GM18507 (cell line): Measurements from ENCODE around the gene BTK.

Experiments used
- DNase-seq: peaks from one replicate; pipeline ENCODE4 v3.0.0; 2011; ENCODE audit warnings: low read depth; ENCODE audit not compliant: insufficient read length; ENCODE audit errors: extremely low spot score
- FAIRE-seq: peaks from 2 replicates; lab custom pipeline; 2011; peaks lifted over from hg19 to GRCh38; lab: Jason Lieb, UNC

Gene BTK

DNA sequence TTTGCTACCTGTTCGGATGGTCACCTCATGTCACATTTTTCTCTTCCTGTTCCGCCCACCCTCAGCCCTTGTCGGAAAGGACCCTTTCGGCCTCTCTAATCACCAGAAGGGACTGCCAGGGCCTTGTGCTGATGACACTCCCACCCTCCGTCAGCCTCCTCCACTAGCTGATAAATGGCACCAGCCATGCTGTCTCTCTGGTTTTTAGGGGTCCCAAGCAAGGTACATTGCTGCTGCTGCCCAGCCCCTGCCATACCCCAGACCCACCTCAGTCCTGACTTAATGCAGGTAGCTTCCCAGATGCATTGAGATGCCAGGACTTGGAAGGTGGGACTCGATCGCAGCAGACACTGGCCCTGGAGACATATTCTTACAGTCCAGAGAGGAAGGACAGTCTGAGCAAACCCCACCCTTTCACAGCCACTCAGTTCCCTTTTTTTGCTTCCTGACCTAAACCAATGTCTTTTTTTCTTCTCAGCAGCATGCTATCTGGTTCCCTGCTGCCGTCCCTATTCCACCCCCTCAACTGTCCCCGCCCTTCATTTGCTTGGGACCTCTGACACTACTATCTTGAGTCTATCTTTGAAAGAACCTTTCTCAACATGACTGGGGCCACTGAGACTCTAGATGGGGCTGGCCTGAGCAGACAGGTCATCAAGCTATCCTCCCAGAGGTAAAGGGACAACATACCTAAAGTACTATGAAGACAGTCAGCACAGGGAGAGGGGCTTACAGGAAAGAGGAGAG lies at the start of gene BTK:
TSS of gene BTK (minus strand) at position 397 of the 747 bp plus-strand sequence. CDS start 10,907 bp downstream, outside the sequence.
- peak; percentile 98 for FAIRE-seq
- no peak for DNase-seq

- FAIRE-seq (peak; percentile 91), DNase-seq (no peak)
These were observed 44.6 kb upstream of the BTK start for GRCh38 chrX:101430457-101431078.

DNA sequence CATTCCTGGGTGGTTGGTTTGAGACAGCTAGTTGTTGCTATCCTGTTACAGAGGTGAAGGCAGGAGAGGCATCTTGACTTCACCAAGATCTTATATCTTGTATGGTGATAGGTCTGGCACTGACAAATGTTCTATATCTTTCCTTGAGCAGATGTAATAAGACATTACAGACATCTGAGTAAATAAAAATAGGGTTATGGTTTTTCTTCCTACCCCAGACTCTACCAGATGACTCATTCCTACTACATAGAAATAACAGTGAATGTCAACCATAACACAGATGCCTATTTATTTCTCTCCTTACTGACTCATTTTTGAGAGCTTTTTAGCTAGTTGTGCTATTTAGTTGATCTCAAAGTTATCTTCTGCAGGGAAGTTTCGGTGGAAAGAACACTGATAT lies 43.9 kb upstream of the BTK start:
- no peak for FAIRE-seq
- no peak for DNase-seq

GRCh38 chrX:101427954-101428353 lies 42.0 kb upstream of the BTK start:
- DNase-seq (no peak), FAIRE-seq (no peak)

DNA sequence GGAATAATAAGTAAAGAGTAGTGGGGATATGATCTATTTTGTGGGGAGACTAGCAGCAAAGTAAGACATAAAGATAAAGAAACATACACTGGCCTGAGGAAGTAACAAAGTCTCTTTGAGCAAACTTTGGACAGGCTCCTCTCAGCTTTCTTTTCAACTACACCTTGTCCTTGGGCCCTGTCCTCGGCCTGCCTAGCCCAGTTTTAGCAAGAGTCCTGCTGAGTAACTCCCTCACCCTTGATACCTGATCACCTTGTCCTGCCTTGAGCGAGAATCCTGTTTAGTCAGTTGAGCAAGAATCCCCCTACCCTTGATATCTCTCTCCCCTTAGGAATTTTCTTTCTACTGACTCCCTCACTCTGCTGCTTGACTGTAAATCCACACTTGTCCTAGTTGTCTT lies 33.5 kb upstream of the BTK start:
- FAIRE-seq (no peak), DNase-seq (no peak)

- FAIRE-seq = peak; percentile 39
These were observed 32.2 kb upstream of the BTK start for GRCh38 chrX:101417981-101418841.

DNA sequence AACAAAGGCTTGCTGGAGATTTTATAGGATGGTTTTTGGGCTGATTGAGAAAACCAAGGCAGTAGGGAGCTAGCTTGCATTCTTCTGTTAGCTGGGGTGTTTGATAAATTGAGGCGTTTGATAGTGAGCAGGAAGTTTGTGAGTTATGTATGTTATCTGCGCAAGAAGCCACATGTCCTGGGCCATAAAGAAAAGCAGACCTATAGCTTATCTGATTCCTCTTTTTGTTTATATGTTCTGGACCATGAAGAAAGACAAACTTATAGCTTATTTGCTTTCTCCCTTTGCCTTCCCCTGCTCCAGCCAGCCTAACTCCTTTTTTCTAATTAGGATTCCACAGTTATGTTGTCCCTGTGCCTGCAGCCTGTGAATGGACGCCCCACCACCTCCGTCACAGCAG lies 31.2 kb upstream of the BTK start:
- no peak for FAIRE-seq
- DNase-seq = no peak

More at GRCh38 chrX:101417981-101418841, 32.2 kb upstream of the BTK start:
- DNase-seq = no peak

DNA sequence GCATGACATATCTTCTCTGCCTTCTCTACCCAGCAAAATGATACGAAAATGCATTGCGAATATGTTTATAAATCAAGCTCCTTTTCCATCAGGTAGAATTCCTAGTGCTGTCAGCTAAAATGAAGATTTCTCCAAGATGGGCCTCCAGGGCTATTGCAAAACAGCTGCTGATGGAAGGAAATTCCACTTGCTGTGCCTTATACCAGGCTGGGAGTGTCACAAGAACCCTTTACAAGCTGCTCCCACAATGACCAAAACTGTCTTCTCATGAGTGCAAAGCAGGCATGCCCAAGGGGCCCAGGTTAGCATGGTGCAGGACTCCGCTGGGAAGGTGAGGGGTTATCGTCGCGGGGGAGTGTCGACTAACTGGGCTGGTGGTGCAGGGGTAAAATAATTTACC lies 30.7 kb upstream of the BTK start:
- DNase-seq (no peak), FAIRE-seq (no peak)

GRCh38 chrX:101415180-101416145 lies 29.5 kb upstream of the BTK start:
- DNase-seq (no peak), FAIRE-seq (peak; percentile 63)

GRCh38 chrX:101411984-101412383 lies 26.0 kb upstream of the BTK start:
- FAIRE-seq (peak; percentile 33), DNase-seq (no peak)

DNA sequence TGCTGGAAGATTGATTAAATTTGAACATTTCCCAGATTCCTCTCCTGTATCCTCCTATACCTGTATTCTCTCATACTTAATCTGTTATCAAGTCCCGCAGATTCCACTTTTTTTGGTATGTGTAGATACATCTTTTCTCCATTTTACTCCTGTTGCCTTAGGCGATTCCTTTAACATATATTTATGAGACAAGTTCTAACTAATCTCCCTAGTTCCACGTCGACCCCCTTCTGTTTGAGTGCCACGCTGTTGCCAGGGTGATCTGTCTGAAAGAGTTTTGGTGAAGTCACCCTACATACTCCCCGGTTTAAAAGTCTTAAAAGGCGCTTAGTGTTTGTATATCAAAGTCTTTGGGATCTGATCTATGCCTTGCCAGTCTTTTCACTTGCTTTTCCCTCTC lies 24.5 kb upstream of the BTK start:
- FAIRE-seq = no peak

GRCh38 chrX:101409043-101409442 lies 23.1 kb upstream of the BTK start:
- DNase-seq = no peak

More for the DNA sequence above, 24.5 kb upstream of the BTK start:
- DNase-seq = no peak

GRCh38 chrX:101408532-101408841 lies 22.5 kb upstream of the BTK start:
- DNase-seq = no peak
- FAIRE-seq = no peak

More at GRCh38 chrX:101409043-101409442, 23.1 kb upstream of the BTK start:
- no peak for FAIRE-seq

DNA sequence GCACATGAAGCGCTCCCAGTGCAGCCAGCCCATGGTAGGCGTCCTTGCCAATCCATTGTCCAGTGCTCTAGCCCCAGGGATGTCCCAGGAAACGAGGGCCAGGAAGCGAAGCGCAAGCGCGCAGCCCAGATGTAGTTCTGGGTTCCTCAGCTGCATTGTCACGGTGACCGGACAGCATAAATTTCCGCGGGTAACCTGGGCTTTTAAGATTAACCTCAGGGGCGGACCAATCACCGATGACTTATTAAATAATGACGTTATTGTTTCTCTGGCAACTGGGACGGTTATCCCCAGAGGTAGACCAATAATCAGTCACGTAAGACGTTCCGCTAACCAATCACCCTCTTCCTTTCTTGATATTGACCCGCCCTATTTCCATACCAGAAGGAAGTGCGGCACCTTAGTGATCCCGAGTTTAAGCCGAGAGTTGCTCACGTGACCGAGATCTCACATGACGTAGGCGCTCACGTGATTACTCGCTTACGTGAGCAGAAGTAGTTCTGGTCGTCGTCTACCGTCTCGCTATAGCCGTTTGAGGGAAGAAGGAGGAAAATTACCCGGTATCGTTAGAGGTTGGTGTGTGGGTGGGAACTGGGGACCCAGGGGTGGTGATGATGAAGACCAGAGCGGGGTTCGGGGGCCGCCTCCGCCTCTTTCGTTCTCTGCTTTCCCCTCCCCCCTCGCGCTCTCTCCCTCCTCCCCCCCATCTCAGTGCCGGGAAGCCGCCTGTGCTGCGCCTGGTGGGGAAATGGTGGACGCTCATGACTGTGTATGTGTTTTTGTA lies 21.9 kb upstream of the BTK start, which contains the start of the genes GLA and HNRNPH2:
TSS of gene GLA (minus strand) at position 178 of the 784 bp plus-strand sequence. CDS start at position 156, 22 bp downstream.
TSS of gene HNRNPH2 (plus strand) at position 475 of the 784 bp plus-strand sequence. CDS start 3,767 bp downstream, outside the sequence.
- DNase-seq (no peak), FAIRE-seq (peak; percentile 100)

- no peak for FAIRE-seq
- no peak for DNase-seq
These were observed 21.3 kb upstream of the BTK start for GRCh38 chrX:101407167-101407747.

DNA sequence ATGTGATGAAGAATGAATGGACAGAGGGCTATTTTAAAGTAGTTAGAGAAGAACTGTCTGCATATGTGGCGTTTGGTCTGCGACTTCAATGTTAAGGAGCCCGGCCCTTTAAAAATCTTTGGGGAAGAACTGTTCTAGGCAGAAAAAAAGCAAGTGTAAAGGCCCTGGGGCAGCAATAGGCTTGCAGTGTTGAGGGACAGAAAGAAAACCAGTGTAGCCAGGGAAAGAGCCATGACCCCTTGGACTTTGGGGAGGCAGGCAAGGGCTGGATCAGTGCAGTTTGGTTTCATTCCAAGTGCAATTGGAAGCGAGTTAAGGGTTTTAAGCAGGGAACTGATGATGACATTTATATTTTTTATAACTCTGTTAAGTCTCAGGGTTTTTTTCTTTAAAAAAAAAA lies 13.8 kb upstream of the BTK start:
- FAIRE-seq (no peak), DNase-seq (no peak)

GRCh38 chrX:101398694-101399093 lies 12.7 kb upstream of the BTK start:
- DNase-seq (no peak), FAIRE-seq (no peak)

DNA sequence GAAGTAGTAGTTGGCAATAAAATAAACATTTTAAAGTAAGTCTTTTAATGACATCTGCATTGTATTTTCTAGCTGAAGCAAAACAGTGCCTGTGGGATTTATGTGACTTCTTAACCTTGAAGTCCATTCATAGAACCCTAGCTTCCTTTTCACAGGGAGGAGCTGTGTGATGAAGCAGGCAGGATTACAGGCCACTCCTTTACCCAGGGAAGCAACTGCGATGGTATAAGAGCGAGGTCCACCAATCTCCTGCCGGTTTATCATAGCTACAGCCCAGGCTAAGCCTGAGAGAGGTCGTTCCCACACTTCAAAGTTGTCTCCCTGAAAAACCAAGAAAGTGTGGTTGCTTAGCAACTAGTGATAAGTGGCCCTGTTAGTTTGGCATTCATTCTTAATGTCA lies 11.8 kb upstream of the BTK start:
- no peak for FAIRE-seq

More for the DNA sequence above, 11.8 kb upstream of the BTK start:
- no peak for DNase-seq
